HUDEP-2 (cell line): ENCODE measurements around the gene TMEM129.

Experiments
- DNase-seq, 76 experiments: peaks; one replicate each; lab custom pipeline; 2025; ENCODE audit not compliant: unreplicated experiment in 76 of 76; lab: John Stamatoyannopoulos, UW

Gene TMEM129

GRCh38 chr4:1723131-1723801 is 2.1 kb upstream of the TMEM129 start:
- no peak for DNase-seq

GRCh38 chr4:1722551-1723118 is 1.5 kb upstream of the TMEM129 start:
- no peak for DNase-seq

GRCh38 chr4:1721666-1722550 is 785 bp upstream of the TMEM129 start:
- peak in 4 of 76 experiments; percentile 11 to 29 (median 22) for DNase-seq

- peak in 36 of 76 experiments; percentile 3 to 59 (median 24) for DNase-seq
These were observed 750 bp downstream of the TMEM129 start for GRCh38 chr4:1720163-1720983.

GRCh38 chr4:1718095-1718850 is 2.9 kb downstream of the TMEM129 start:
- DNase-seq: no peak

- no peak for DNase-seq
These were observed 3.7 kb downstream of the TMEM129 start for GRCh38 chr4:1717129-1718094.

GRCh38 chr4:1716065-1716945 is 4.8 kb downstream of the TMEM129 start:
- DNase-seq: no peak

GRCh38 chr4:1715002-1715758 is 5.9 kb downstream of the TMEM129 start:
- DNase-seq: peak in 1 of 76 experiments; percentile 4

- no peak for DNase-seq
These were observed 6.7 kb downstream of the TMEM129 start for GRCh38 chr4:1714303-1715001.

GRCh38 chr4:1713003-1713851 is 7.9 kb downstream of the TMEM129 start:
- DNase-seq: peak in 5 of 76 experiments; percentile 46 to 59 (median 52)

GRCh38 chr4:1712216-1713002 is 8.7 kb downstream of the TMEM129 start, which contains the start of gene SLBP:
Gene SLBP (minus strand): TSS chr4:1712319. CDS start chr4:1712188, 131 bp downstream.
- DNase-seq: peak in 75 of 76 experiments; percentile 45 to 99 (median 97)

- peak in 22 of 76 experiments; percentile 19 to 71 (median 56) for DNase-seq
These were observed 9.4 kb downstream of the TMEM129 start for GRCh38 chr4:1711571-1712215.

GRCh38 chr4:1711055-1711570 is 10.0 kb downstream of the TMEM129 start:
- DNase-seq: no peak

- no peak for DNase-seq
These were observed 12.5 kb downstream of the TMEM129 start for GRCh38 chr4:1708581-1708980.
